ENCODE data around the gene CHERP.

- TF ChIP-seq EZH2 (IDR thresholded peaks at IDR 0.05), result no peak
- TF ChIP-seq FOXP2 (optimal IDR thresholded peaks at IDR 0.05; ENCODE audit: control extremely low read depth, extremely low read length, insufficient read depth), result no peak
These were observed 59.5 kb downstream of the CHERP start for GRCh38 chr19:16482745-16483144.
